HK-2 (cell line): Measurements from ENCODE around the gene GVQW3.

Experiments
- DNase-seq: peaks from one replicate; pipeline ENCODE4 v3.0.0-alpha.2; 2018; ENCODE audit not compliant: unreplicated experiment

GVQW3 gene

GRCh38 chr11:76380977-76381719 lies at the start of gene GVQW3, which contains the start of gene THAP12:
Gene GVQW3 (plus strand): TSS chr11:76381323. CDS start chr11:76381829, 506 bp downstream.
Gene THAP12 (minus strand): TSS chr11:76381132. CDS start chr11:76380836, 296 bp downstream.
- DNase-seq = peak; percentile 90

- DNase-seq = no peak
These were observed 46.2 kb upstream of the GVQW3 start for GRCh38 chr11:76334826-76335389.

GRCh38 chr11:76335842-76336241 lies 45.3 kb upstream of the GVQW3 start:
- no peak for DNase-seq

GRCh38 chr11:76336597-76336996 lies 44.5 kb upstream of the GVQW3 start:
- DNase-seq = no peak

- no peak for DNase-seq
These were observed 43.7 kb upstream of the GVQW3 start for GRCh38 chr11:76337469-76337868.

- no peak for DNase-seq
These were observed 43.2 kb upstream of the GVQW3 start for GRCh38 chr11:76337923-76338322.

GRCh38 chr11:76339221-76339620 lies 41.9 kb upstream of the GVQW3 start:
- DNase-seq = no peak

GRCh38 chr11:76347466-76347865 lies 33.7 kb upstream of the GVQW3 start:
- no peak for DNase-seq

GRCh38 chr11:76348348-76348747 lies 32.8 kb upstream of the GVQW3 start:
- DNase-seq = no peak

- no peak for DNase-seq
These were observed 26.0 kb upstream of the GVQW3 start for GRCh38 chr11:76355172-76355571.

- no peak for DNase-seq
These were observed 19.7 kb upstream of the GVQW3 start for GRCh38 chr11:76361374-76361773.

GRCh38 chr11:76361776-76362175 lies 19.3 kb upstream of the GVQW3 start:
- DNase-seq = no peak

- no peak for DNase-seq
These were observed 18.4 kb upstream of the GVQW3 start for GRCh38 chr11:76362716-76363115.

GRCh38 chr11:76365038-76365679 lies 16.0 kb upstream of the GVQW3 start:
- no peak for DNase-seq

- no peak for DNase-seq
These were observed 12.6 kb upstream of the GVQW3 start for GRCh38 chr11:76368490-76368889.

- no peak for DNase-seq
These were observed 11.7 kb upstream of the GVQW3 start for GRCh38 chr11:76369406-76369805.

GRCh38 chr11:76371170-76371569 lies 10.0 kb upstream of the GVQW3 start:
- no peak for DNase-seq

- DNase-seq = no peak
These were observed 4.2 kb upstream of the GVQW3 start for GRCh38 chr11:76376746-76377558.

GRCh38 chr11:76379807-76380158 lies 1.3 kb upstream of the GVQW3 start:
- no peak for DNase-seq

GRCh38 chr11:76380159-76380976 lies 755 bp upstream of the GVQW3 start:
- peak; percentile 20 for DNase-seq

- no peak for DNase-seq
These were observed 1.1 kb downstream of the GVQW3 start for GRCh38 chr11:76382209-76382608.
